Psoas muscle (tissue), 8 donors: Measurements from ENCODE around the gene CDK14. TPM values are rescaled to one million over a fixed set of nuclear protein-coding genes. Genes with fewer than 3 reads are reported as not detected.

Source experiments
- ATAC-seq, 4 donors: fragments of 200-7000 bp; cut with Tn5 transposase; one replicate each; pipeline ENCODE4 v1.9.1; 2020; ENCODE audit warnings: moderate library complexity in 3 of 4, mild to moderate bottlenecking in 2 of 4
- DNase-seq, 2 donors: peaks; one replicate each; pipeline ENCODE4 v3.0.0-alpha.2; 2020
- H3K27ac ChIP-seq: fragments of 200-600 bp; one replicate; pipeline ENCODE4 v1.8.0; 2022
- H3K27me3 ChIP-seq, 3 donors: fragments of 200-600 bp in 1 of 3; one replicate each; pipeline versions ENCODE4 v1.6.1 to v1.8.0; 2013 to 2022; ENCODE audit warnings: low read length in 2 of 3, mild to moderate bottlenecking in 2 of 3, moderate library complexity in 1 of 3; ENCODE audit not compliant: insufficient read depth in 3 of 3
- H3K36me3 ChIP-seq, 2 donors: fragments of 200-600 bp in 1 of 2; one replicate each; pipeline versions ENCODE4 v1.6.1 to v1.8.0; 2013 to 2022; ENCODE audit warnings: low read depth in 1 of 2, mild to moderate bottlenecking in 1 of 2, moderate library complexity in 1 of 2; ENCODE audit not compliant: insufficient read depth in 1 of 2
- H3K4me1 ChIP-seq: fragments of 200-600 bp; one replicate; pipeline ENCODE4 v1.8.0; 2022
- H3K4me3 ChIP-seq: fragments of 200-600 bp; one replicate; pipeline ENCODE4 v1.8.0; 2022; ENCODE audit warnings: mild to moderate bottlenecking
- H3K9me3 ChIP-seq: fragments of 200-600 bp; one replicate; pipeline ENCODE4 v1.8.0; 2022
- WGBS, 3 donors: extraction: QIAGEN DNeasy Blood & Tissue Kit; methylation state at CpG; one replicate each; pipeline versions ENCODE4 v1.1.6 to v1.1.7; 2013; 5-methylcytosine and 5-hydroxymethylcytosine counted together
- intact Hi-C, 2 donors: fragments of 100-400 bp; cut with DNase I; formaldehyde crosslinking; loops; one replicate each; pipeline versions ENCODE4 v1.11.0 to v1.14.2; 2022
- polyA plus RNA-seq, 3 donors: library from polyadenylated mRNA; stranded (reverse); fragments of 200-250 nt; gene quantifications; one replicate each; pipeline ENCODE4 v1.2.3, GENCODE V29; 2013
- total RNA-seq, 4 donors: library from RNA; stranded (reverse); fragmentation: NEBNext Ultra II Directional in 2 of 4; extraction: Animal tissue kit (Norgen Biotek cat#: 25700) in 2 of 4; gene quantifications; one replicate each; pipeline versions ENCODE4 v1.2.1 to v1.2.4, GENCODE V29; 2021 to 2023
- TF ChIP-seq, protein P1 (sequence below): fragments of 200-600 bp; IDR thresholded peaks from one replicate; pipeline ENCODE4 v1.8.0; 2022; ENCODE audit warnings: antibody characterized with exemption
- donor health status: healthy with polysubstance abuse.
- donor health status: DM: no; HTN: no; CAD: no; lungs with moderate emphysema.
- donor health status: Bipolar disorder and iron deficiency.
- donor health status: healthy.
- donor health status: DM: yes; HTN: yes; CAD: no.
- donor health status: DM: no; HTN: no; CAD: no.
- donor health status: DM: no; HTN: no; CAD: no.
- donor health status: DM: yes; HTN: yes; CAD: no.

The CDK14 gene
- total and polyA plus RNA-seq, 7 donors: 1.7 to 16.6 (median 10.6) TPM

DNA sequence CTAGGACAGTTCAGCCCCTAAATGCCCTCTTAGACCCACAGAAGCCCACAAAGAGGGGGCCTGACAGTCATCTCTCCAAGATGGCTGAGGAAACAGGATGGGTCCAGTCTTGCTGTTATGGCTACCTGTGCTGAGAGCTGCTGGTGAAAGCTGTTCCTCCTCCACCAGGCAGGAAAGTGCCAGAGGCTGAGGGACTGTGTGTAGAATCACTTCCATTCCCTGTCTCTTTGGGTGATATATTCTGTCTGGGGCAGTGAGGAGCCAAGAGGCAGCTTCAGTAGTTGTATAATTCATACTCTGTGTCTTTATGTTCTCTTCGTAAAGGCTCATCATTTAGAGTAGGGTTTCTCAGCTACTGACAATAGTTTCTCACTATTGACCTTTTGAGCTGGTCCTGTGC is 425.8 kb downstream of the CDK14 start:
- WGBS, 3 donors: 97 to 100% (median 100%) methylated on average over 1 of the region's 1 CpG
- H3K27me3 ChIP-seq: no peaks in the 10 kb centered on the region
- ATAC-seq (no peak), DNase-seq (no peak)
- H3K4me1 ChIP-seq: no peaks in the 10 kb centered on the region
- H3K9me3 ChIP-seq: no peaks in the 10 kb centered on the region
- intact Hi-C loops: no loop called here
- H3K27ac ChIP-seq: no peak overlapping the region
- no peak overlapping the region for H3K4me3 ChIP-seq
- TF ChIP-seq, protein P1, sequence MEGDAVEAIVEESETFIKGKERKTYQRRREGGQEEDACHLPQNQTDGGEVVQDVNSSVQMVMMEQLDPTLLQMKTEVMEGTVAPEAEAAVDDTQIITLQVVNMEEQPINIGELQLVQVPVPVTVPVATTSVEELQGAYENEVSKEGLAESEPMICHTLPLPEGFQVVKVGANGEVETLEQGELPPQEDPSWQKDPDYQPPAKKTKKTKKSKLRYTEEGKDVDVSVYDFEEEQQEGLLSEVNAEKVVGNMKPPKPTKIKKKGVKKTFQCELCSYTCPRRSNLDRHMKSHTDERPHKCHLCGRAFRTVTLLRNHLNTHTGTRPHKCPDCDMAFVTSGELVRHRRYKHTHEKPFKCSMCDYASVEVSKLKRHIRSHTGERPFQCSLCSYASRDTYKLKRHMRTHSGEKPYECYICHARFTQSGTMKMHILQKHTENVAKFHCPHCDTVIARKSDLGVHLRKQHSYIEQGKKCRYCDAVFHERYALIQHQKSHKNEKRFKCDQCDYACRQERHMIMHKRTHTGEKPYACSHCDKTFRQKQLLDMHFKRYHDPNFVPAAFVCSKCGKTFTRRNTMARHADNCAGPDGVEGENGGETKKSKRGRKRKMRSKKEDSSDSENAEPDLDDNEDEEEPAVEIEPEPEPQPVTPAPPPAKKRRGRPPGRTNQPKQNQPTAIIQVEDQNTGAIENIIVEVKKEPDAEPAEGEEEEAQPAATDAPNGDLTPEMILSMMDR: no peak
- no peaks in the 10 kb centered on the region for H3K36me3 ChIP-seq

DNA sequence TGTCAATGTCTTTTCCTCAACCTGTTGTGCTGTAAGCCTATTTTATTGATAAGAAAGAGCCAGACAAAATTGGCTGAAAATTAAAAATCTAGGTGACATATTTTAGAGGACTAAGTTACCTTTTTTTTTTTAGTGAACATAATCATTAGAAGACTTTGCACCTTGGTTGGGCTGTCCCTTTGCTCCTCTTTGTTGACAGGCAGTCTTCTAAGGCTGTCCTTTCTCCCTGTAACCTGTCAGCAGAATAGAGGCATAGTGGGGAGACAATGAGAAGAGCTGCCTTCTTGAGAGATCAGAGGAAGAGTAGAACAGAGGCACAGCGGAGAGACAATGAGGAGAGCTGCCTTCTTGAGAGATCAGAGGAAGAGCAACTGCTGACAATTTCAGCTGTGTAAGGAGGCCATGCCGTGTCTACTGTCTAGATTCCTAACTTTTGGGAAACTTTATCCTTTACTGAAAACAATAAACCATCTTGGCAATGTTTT is 429.8 kb downstream of the CDK14 start:
- intact Hi-C loops: no loop called here
- WGBS, 3 donors: 85 to 92% (median 88%) methylated on average over 2 of the region's 2 CpGs
- TF ChIP-seq, protein P1: no peak

DNA sequence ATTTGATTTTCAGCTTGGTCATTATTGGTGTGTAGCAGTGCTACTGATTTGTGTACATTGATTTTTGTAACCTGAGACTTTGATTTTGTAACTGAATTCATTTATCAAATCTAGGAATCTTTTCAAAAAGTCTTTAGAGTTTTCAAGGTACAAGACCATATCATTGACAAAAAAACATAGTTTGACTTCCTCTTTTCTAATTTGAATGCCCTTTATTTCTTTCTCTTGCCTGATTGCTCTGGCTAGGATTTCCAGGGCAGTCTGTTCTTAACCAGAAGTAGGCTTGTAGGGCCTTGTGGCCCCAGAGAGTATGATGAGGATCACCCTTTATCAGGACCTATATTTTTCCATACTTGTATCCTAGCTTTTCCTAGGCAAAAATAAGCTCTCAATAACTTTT is 433.6 kb downstream of the CDK14 start:
- no peaks in the 10 kb centered on the region for H3K4me1 ChIP-seq
- no peak overlapping the region for H3K27ac ChIP-seq
- TF ChIP-seq, protein P1: no peak
- no peaks in the 10 kb centered on the region for H3K9me3 ChIP-seq
- H3K27me3 ChIP-seq: no peaks in the 10 kb centered on the region
- DNase-seq (no peak), ATAC-seq (no peak)
- no peak overlapping the region for H3K4me3 ChIP-seq
- intact Hi-C loops: loop anchor here in 1 of 2 donors (10.0 kb wide), 1 partner anchor 475 kb away; no protein-coding TSS in a partner anchor
- no peaks in the 10 kb centered on the region for H3K36me3 ChIP-seq

More for the DNA sequence above, 429.8 kb downstream of the CDK14 start:
- Histone ChIP-seq H3K36me3 (no peaks in the 10 kb centered on the region), H3K4me1 (no peaks in the 10 kb centered on the region), H3K9me3 (no peaks in the 10 kb centered on the region), H3K27me3 (no peaks in the 10 kb centered on the region), H3K27ac (no peak overlapping the region), H3K4me3 (no peak overlapping the region)
- DNase-seq (no peak), ATAC-seq (no peak)

DNA sequence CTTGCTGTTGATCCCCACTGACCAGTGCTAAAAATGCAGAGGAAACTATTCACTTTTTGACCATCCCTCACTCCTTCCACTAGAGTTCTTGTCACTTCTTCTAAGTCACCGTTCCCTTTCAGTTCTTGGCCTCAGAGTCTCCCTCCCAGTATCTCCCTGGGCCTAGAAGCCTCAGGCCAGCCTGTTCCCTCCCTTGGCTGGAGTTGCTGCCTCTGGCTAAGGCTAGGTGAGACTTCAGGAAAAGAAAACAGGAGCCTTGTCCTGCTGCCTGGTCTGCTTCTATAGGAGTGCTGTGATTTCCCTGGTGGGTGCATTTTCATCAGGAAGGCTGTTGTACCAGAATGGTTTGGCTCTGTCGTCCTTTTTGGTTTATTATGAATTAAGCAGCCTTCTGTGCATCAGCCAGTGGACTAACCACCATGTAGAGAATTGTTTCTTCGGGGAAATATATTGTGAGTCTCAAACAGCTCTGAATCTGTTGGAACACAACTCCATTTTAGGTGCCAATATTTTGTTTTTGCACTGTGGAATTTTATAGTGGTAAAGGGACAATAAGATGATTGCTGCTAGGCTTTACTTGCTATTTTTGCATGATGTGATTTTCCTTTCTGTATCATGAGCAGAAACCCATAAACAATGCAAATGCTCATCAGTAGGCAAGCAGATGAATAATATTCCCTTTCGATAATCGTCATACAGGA is 434.7 kb downstream of the CDK14 start:
- TF ChIP-seq, protein P1: no peak
- 50 to 56% (median 56%) methylated on average over 5 of the region's 5 CpGs for WGBS, 3 donors
- intact Hi-C loops: loop anchor here in 1 of 2 donors (10.0 kb wide), 1 partner anchor 476 kb away; no protein-coding TSS in a partner anchor
- H3K36me3 ChIP-seq: no peaks in the 10 kb centered on the region
- no peak for DNase-seq
- no peaks in the 10 kb centered on the region for H3K4me1 ChIP-seq
- no peak overlapping the region for H3K4me3 ChIP-seq
- ATAC-seq: no peak
- no peaks in the 10 kb centered on the region for H3K9me3 ChIP-seq
- H3K27me3 ChIP-seq: no peaks in the 10 kb centered on the region
- H3K27ac ChIP-seq: no peak overlapping the region
